Pons (tissue), 1 donor: ENCODE results near the gene ELF1.

Source experiments
- DNase-seq: peaks from one replicate; pipeline ENCODE4 v3.0.0-alpha.2; 2016; ENCODE audit warnings: low spot score

ELF1 gene

DNA sequence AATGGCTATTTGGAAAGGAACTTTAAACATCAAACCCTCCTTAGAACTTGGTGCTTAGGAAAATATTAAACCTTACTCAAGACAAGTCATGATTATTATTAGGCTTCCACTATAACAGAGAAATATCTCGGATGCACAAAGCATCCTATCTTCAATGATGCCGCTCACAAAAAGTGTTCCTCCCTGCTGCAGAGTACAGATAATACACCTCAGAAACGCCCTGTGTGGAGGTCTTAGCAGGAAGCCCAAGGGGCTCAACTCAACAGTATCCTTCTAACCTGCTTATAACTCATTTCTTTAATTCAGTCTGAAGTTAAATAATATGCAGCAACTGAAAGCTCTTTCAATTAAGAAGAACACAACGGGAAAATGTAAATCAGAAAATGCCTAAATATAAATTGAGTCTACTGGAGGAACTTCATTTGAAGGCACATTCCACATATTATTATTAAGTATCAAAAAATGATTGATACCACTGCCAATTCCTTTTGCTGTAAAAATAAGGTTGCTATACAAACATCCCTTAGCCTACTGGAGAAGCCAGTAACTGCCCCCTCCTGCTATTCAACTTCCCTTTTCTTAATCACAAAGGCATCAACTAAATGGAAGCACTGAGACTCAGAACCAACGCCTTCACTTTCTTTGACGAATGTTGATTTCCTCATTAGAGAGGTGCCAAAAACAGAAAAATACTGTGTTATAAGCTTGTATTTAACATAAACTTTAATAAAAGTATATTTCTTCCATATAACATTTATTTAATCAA lies 12.0 kb downstream of the ELF1 start:
- DNase-seq = no peak

DNA sequence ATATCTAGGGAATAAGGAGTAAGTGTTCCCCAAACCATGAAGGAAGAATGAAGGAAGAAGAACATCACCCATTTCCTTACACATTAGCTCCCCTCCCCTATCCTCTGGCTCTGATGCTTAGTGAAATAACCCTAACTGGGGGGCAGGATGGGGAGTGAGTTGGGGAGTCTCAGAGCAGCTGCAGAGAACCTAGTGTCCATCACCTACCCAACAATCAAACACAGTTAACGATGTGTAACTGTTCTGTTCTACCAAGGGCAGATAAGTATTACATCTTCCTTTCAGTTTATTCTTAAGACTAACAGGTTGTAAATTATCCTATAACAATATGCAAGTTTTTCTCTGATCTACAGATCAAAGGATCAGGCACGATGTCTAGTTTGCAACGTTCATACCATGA lies 12.8 kb downstream of the ELF1 start:
- no peak for DNase-seq

DNA sequence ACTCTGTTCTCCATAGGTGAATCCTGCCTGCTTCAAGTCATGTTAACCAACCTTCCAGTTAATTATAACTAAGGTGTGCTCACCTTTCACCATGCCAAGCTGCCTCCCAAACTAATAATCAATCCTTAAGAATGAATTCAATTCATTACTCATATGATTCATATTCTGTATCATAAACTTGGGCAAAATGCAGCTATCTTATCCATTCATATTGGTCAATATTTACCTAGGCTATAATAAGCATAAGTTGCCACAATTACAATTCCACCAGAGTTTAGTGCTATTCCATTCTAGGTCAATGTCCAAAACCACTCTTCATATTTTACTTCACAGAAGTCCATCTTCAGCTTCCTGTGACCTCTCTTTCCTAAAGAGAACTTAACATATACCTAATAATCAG lies 13.4 kb downstream of the ELF1 start:
- DNase-seq = no peak

DNA sequence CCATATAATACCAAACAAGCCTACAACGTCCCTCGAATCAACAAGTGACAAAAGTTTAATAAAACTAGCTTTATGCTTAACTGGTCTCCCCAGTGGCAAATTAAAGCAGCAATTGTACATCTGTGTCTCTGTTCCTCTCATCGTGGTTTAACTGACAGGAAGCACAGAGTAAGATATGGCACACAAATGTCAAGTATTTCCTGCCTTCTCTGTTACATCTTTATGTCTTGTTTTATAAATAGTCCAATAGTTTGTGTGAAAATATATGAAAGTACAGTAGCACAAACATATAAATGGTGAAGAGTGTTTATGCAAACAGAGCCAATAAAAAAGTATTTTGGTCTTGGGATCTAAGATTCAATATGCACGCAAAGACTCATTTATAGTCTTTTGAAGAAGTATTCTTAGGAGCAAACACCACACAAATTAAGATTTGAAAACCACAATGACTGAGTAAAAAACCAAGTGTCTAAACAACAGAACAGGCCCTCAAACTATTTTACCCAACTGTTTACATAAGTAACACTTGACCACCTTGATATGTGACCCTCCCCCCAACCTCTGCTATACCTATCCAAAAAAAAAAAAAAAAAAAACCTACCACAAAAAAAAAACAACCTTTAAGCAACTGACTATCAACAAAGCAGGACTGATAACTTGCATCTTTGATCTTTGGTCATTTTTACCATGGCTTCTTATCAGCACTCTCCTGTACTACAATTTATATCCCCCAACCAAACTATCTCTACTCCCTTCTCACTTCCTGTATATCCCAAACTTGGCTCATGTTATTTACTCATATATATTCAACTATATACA lies 14.0 kb downstream of the ELF1 start:
- no peak for DNase-seq

DNA sequence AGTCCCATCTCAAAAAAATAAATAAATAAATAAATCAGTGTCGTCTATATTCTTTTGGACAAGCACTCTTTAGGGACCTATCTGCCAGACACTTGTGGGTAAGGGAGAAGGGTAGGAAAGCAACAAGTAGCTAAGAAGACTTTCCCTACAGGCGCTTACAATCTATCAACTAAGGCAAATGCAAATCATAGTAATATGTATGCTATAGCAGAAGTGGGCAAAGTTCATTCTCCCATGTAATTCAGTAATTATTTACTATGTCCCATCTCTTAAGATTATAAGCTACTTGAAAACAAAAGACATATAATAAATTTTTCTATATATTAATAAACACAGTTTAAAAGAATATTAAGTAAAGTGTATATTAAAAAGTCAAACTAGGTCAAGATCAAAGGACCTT lies 16.5 kb downstream of the ELF1 start:
- DNase-seq = no peak

DNA sequence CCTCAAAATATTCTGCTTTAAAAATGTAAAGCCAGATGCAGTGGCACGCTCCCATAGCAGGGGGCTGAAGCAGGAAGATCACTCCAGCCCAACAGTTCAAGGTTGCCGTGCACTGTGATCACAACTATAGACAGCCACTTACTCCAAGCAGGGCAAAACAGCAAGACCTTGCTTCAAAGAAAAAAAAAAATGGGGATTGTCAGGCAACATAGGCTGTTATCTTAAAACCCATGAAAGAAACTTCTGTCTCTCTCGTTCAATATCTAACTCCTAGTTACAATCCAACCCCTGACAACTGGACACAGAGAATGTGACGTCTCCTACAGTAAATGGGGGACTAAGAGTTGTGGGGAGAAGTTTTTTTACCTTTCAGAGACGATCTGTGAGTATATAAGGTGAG lies 17.4 kb downstream of the ELF1 start:
- no peak for DNase-seq

DNA sequence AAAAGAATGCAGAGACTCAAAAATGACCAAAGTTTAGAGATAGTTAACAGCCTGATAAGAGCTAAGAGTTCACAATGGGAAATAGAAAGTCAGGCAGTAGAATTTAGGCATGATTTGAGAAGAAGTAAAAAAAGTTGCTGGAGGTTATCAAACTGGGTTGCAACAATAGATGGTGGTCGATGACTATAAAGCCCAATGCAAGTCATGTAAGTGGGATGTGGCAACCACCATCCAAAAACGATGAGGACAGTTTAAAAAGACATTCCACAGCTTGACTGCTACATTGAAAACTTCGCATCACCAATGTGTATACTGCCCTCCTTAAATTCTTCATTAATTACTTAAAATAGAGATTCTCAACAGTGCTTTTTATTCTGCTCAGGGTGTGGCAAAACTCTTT lies 19.7 kb downstream of the ELF1 start:
- DNase-seq = no peak

DNA sequence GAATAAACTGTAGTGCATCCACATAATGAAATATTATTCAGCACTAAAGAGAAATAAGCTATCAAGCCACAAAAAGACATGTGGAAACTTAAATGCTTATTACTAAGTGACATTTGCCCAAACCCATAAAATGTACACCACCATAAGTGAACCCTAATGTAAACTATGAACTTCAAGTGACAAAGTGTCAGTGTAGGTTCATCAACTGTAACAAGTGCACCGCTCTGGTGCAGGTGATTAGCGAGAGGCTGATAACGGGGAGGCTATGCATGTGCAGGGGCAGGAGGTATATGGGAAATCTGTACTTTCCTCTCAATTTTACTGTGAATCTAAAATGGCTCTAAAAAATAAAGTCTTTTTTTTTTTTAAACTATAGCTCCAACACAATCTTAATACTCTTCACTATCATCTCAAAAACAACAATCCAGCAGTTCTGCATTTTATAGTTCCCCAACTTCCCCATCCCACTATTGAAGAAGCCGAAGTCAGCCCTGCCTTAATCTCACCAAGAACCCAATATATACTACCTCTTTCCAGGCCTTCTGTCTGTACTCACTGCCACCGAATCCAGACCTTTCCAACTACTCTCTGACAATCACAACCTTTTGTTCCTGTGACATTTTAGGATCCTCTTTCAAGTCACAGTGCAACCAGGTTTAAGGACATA lies 22.6 kb downstream of the ELF1 start:
- no peak for DNase-seq

DNA sequence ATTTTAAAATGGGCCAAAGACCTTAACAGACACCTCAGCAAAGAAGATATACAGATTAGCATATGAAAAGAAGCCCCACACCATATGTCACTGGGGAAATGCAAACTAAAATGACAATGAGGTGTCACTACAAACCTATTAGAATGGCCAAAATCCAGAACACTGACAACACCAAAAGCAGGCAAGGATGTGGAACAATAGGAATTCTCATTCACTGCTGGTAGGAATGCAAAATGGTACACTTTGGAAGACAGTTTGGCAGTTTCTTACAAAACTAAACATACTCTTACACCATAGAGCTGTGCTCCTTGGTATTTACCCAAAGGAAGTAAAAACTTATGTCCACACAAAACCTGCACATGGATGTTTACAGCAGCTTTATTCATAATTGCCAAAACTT lies 23.1 kb downstream of the ELF1 start:
- DNase-seq = no peak

DNA sequence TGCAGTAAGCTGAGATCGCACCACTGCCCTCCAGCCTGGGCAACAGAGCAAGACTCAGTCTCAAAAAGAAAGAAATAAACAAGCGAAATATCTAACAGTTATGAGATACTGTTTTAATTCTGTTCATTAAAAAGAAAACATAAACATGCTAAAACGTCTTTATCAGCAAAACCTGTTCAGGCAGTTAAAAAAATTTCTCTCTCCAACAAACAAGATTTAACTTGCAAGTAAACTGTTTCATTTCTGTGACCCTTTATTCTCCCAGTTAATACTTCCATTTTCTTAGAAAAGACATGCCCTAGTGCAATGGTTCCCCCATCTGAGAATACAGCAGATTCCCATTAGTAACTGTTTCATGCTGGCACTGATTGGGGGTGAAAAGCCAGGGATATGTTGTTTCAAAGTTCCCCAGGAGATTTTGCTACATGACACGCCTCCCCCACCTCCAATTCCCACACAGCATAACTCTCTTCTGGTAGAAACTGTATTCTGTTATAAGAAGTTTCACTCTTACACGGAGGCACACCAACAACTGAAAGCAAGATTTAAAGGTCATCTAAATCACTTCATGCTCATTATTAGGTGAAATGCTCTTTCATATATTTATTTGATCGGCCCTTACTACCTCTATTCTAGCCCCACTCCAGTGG lies 24.4 kb downstream of the ELF1 start:
- no peak for DNase-seq

DNA sequence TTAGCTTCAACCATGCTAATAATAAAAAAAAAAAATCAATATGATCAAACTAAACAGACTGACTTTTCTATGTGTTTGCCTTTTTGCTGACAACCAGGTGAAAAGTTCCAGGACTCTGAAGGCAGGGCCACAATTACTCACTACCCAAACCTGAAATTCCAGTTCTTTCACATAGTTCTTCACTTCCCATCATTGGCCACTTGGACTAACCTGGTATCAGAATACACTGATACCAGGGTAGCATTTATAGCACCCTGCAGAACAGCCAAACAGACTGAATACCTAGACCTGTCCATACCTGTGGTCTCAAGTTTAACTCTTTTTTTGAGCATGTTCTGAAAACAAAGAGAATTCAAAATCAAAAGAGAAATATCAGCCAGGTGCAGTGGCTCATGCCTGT lies 25.1 kb downstream of the ELF1 start:
- no peak for DNase-seq

DNA sequence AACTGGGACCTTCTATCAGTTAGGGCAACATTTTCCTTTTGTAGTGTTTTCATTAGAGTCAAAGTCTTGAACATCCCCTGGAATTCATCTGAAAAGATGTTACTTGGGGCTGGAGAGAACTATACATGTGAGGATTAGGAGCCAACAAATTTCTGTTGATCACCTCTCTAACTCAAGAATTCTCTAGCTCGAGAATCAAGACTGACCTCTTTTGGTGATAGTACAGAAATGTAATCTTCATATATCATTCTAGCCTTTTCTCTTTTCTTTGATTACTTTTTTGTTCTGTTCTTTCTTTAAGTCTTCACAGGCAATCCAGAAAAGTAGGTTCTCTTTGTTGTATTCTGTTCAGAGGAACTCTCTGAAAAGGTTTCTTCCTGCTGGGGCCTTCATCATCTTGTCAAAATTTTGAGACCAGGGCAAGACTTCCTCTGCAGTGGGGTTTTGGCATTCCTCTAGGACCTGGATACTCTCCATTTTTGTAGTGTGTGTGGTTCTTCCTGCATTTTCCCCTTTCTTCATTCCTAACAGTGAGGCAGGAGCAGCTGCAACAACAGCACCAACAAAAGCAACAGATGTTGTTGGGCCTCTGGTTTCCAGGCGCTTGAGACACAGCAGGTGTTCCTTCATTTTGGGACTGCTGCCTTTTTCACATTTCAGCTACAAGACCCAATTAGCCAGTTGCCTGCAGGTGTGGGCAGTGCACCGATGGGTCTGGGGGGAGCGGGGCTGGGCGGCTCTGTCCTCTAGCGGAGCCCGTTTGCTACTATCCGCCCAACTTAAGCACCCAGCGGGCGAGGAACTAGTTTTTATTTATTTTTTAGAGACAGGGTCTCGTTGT lies 26.2 kb downstream of the ELF1 start:
- DNase-seq = peak; percentile 72

DNA sequence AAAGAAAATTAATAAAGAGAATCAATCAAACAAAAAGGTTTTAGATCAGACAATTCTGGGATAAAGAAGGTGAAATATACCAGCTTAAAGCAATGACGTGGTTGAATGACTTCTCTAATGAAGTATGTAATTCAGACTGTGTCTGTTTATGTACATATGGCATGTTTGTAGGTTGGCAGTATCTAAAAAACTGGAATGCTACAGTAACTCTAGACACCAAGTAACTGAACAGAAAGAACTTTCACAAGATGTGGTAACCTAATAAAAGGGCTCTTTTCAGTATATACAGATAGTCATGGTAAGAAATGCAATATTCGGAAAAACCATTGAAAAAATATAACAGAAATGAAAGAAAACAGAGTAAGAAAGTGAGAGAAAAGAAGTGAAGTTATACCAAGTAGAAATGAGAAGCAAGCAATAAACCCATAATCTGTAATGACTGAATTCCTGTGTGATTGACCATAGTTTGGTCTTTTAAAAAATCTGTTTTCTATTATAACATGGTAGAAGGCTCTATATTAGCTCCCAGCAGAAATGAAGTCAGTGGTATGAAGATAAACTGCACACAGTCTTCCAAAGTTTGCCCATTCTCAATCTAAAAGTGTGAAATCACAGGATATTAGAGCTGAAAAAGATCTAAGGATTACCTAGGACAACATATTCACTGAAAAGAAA lies 31.4 kb downstream of the ELF1 start:
- no peak for DNase-seq

DNA sequence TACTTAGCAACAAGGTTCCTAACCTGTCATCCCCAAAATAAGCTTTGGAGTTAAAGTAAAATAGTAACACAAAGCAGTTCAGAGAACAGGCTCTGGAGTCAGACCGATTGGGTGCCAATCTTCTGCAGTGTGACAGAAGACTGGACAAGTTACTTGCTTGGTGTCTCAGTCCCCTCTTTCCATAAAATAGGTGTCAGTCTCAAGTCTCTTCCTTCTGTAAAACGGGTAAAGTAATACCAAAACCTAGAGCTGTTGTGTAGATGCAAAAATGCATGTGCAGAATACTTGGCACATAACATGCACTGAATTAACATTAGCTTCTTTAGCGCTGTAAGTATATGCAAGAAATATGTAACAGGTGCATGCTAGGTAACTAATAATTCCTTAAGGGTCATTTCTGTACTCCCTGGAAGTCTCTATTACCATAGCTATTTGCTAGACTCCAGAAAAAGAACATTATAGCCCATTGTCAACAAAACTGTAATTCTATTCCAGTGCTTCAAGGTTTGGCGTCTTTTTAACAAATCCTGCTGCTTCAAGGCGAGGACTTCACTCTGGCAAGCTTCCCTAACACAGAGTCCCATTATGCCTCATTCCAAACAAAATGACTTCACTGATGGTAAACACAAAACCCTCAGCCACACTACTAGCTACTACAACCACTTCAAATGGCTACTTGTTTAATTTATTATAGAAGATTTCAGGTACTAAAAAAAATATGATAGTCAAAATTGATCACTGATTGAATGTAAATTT lies 32.8 kb downstream of the ELF1 start:
- peak; percentile 88 for DNase-seq

DNA sequence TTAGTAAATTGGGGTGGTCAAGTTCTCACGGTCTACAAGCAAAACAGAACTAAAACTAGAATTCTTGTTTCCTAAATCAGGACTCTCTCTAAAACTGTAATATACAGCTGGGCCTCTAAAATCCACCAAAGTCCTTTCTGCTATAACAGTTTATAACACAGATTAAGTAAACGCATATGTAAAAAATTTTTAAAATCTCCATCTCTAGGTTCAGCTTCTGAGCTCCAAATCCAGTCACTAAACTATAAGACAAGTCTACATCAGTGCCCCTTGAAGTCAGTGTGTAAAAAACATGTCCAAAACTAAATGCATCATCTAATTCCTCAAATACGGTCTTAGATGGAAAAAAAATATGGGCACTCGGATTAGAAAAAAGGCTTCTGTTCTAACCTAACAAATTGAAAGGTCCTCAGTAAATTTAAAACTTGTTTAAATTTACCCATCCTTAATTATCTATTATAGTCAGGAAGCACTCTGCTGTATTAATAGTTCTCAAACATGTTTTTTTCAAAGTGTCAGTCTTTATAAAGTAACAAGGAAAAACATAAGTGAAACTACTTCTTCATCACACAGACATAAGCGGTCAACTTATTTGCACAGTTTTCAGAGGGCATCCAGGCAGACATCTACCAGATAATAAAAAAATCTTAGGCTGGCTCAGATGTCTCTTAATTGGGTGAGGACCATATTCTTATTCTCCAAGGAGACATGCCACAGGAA lies 33.6 kb downstream of the ELF1 start:
- peak; percentile 68 for DNase-seq

DNA sequence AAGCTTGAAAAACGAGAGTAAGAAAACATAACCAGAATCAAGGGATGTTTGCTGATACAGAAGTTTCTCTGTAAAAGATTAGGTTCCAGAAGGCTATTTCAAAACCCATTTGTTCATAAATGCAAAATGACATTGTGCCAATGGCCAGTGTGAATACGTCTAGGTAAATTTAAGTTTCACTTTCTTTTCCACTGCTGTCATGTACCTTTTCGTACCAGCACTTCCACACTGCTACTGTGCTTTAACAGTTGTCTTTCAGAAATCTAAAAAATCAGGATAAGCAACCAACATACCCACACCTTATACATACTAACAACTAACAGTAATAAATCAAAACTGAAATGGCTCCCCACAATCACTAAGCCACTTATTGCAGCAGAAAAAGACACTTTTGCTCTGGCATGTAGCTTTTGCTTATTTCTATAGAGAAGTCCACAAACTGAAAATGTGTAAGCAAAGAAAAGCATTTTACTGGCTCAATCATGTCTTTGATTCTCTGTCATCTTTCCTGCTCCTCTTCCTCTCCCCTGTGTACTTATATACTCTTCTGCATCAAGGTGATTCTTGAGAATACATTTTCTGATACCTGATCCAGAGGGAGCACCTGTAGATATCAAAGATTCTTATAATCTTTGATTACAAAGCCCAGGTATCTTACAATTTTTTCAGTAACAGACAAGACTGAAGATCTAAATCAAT lies 34.3 kb downstream of the ELF1 start:
- DNase-seq = peak; percentile 65

DNA sequence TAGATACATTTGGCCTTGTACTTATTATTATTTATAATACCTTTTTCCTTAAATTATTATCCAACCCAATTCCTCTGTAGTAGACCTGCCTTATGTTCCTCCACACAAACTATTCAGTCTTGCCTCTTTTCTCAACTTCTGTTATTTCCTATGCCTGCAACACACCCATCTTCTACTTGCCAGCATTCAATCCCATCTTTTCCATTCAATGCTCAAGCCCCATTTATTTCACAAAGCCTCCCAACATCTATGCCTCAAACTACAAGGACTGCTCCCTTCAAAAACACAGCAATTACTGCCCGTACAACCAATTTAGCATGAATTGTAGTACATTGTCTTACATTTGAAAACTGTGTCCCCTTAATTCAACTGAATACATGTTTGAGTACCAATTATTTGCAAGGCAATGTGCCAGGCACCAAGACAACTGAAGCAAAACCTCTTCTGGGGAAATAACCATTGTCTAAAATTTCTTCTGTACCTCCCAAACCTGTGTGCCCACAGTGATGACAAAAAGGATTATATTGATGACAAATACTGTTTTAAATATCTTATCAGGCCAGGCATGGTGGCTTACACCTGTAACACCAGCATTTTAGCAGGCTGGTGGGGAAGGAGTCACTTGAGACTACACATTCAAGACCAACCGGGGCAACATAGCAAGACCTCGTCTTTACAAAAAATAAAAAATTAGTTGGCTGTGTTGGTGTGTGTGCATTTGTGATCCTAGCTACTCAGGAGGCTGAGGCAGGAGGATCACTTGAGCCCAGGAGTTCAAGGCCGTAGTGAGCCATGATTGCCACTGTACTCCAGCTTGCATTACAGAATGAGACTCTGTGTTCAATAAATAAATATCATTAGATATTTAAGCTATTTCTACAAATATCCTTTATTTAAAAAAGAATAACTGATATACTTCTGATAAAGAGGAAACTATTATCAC lies 35.1 kb downstream of the ELF1 start:
- peak; percentile 56 for DNase-seq

DNA sequence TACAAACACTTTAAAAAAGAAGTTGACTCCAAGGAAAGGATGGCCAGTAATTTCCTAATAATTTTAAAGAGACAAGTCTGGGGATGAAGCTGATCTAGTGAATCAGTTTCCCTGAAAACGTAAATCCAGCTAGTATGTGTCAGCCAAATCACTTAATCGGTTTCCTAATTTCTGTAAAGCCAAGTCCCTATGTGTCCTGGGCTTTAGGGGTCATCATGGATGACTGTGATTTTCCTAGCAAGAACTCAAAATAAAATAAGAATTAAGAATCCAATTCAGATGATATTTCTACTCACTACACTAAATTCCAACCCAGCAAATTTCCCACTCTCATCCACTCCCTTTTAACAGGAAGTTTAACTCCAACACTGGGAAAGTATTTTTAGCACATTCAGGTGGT lies 35.9 kb downstream of the ELF1 start:
- peak; percentile 62 for DNase-seq
